ENCODE data around the gene SLC22A9. TPM values are rescaled to one million over a fixed set of nuclear protein-coding genes. Genes with fewer than 3 reads are reported as not detected.
"Not testable (repeated sequence)": the region's sequence is repeated elsewhere in the genome, so short reads cannot be mapped to it uniquely, and the experiment has no call there.

Gene SLC22A9
- total RNA-seq (2014; rRNA removed; shearing (Covaris generic)), result 0.18 and 0.43 TPM in 2 replicates

DNA sequence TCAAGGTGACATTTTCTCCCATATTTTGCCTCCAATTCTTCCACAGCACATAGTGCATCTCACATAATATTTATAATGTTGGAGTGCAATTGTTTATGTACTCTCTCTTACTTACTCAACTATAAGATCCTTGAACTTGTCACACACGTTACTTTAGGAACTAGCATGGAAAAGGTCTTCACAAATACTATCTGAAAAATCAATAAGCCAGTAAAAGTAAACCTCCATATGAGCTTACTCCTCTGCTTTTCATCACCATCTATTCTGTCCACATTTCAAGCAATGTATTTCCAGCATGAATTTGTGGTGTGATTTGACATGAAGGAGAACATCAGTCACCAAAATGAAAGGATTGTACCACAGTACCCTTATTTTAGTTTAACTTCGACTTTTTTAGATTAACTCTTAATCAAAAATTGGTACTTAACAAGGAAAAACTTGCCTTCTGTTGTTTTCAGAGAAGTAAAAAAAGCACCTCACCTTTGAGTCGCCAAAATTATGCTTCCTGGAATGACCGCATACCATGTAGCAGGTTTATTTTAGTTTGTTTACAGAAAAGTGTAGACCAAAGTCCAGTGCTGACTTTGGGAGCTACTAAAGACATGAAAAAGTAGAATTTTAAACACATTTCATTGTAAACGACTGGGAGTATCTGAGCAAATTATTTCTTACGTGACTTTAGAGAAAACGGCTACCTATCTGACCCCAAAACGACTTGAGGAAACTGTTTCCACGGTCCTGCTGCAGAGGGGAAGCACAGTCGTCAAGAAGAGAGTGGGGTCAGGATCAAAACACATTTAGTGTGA is at the start of gene SLC22A9:
Gene SLC22A9 (plus strand): TSS at position 621 of the 806 bp plus-strand sequence. CDS start 272 bp downstream, outside the sequence.
- DNase-seq (ENCODE audit: low spot score), result peak; percentile 45

DNA sequence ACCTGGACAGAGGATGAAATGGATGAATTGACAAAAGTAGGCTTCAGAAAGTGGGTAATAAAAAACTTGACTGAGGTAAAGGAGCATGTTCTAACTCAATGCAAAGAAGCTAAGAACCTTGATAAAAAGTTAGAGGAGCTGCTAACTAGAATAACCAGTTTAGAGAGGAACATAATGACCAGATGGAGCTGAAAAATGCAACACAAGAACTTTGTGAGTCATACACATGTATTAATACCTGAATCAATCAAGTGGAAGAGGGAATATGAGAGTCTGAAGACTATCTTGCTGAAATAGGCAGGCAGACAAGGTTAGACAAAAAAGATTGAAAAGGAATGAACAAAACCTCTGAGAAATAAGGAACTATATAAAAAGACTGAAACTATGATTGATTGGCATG is 47.9 kb upstream of the SLC22A9 start:
- no peak for DNase-seq (ENCODE audit: low spot score)

DNA sequence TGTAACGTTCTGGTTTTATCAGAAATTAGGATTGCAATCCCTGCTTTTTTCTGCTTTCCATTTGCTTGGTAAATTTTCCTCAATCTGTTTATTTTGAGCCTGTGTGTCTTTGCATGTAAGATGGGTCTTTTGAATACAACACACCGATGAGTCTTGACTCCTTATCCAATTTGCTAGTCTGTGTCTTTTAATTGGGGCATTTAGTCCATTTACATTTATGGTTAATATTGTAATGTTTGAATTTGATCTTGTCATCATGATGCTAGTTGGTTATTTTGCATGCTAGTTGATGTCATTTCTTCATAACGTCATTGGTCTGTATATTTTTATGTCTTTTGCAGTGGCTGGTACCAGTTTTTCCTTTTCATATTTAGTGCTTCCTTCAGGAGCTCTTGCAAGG is 34.5 kb upstream of the SLC22A9 start:
- DNase-seq (ENCODE audit: low spot score), result not testable (repeated sequence)

DNA sequence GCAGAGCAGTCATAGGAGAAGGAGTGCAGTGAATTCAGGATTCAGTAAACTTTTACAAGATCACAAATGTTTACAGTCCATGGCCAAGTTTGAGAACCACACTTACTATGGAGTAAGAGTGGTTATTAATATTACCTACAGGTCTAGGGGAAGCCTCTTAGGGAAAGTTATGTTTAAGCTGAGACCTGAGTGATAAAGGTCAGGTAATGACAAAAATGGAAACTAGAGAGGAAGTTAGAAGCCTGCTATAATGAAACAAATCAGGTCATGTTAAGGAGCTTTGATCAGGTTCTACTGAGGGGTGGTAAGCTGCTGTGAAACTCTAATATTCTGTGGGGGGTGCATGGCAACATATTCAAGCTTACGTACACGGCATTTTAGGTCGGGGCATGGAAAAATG is 32.5 kb upstream of the SLC22A9 start:
- DNase-seq (ENCODE audit: low spot score), result no peak

DNA sequence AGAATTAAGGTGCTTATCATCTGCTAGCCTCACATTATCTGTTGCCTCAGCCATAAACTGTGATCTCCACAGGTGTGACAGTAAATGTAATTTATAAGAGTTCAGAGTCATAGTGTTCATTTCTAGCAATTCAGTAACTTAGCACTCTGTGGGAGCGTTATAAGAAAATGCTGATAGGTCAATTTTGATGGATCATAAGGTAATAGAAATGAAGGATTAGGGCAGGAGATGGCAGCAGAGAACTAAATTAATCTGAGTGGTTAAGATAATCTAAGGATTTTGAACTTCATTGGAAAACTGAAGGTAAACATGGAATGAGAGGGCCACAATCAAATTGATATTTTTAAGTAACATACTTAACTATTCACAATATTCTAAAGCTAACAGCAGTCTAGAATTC is 26.5 kb upstream of the SLC22A9 start:
- DNase-seq (ENCODE audit: low spot score), result peak; percentile 63

DNA sequence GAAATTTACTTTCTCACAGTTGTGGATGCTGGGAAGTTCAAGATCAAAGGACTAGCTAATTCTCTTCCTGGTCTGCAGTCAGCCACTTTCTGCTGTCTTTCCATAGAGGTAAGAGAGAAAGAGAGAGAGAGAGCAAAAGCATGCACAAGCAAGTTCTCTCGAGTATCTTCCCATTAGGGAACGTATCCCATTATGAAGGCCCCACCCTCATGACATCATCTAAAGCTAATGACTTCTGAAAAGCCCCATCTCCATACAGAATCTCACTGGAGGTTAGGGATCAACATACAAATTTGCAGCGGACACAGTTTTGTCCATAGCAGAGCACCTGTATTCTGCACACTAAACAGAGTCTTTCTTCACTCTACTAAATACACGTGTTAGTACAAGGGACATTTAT is 17.4 kb upstream of the SLC22A9 start:
- DNase-seq (ENCODE audit: low spot score), result no peak

DNA sequence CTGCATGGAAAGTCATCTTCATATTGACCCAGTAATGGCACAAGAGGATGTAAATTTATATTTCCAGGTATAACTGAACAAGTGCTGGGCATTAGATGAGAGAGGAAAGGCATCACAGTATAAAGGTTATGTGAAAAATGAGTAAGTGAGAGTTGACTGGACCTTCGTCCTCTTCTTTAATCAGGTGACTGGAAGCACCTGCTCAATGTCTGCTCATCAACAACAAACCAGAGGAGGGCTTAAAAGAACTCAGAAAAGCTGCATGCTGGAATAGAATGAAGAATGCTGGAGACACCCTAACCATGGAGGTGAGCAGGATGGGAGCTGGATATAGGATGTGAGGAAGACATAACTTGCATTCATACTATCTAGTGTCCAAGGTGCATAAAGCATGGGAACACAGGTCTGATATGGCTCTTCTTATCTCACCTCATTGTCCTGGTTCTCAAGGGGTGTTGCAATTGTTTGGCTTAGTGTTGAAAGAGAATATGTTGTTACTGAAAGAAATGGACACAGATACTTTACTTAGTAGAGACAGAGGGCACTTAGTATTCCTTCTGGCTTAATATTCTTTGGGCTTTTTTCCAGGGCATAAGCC is 7.3 kb upstream of the SLC22A9 start:
- no peak for DNase-seq (ENCODE audit: low spot score)

DNA sequence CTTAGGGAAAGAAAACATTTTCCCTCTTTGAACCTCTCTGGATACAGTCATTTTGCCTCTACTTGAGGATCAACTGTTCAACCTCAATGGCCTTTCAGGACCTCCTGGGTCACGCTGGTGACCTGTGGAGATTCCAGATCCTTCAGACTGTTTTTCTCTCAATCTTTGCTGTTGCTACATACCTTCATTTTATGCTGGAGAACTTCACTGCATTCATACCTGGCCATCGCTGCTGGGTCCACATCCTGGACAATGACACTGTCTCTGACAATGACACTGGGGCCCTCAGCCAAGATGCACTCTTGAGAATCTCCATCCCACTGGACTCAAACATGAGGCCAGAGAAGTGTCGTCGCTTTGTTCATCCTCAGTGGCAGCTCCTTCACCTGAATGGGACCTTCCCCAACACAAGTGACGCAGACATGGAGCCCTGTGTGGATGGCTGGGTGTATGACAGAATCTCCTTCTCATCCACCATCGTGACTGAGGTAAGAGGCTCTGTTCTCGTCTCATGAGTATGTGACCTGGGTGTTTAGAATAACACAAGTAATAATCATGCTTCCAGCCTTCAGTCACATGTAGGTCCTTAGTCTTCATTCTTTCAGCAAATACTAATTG is 495 bp downstream of the SLC22A9 start:
- no peak for DNase-seq (ENCODE audit: low spot score)

DNA sequence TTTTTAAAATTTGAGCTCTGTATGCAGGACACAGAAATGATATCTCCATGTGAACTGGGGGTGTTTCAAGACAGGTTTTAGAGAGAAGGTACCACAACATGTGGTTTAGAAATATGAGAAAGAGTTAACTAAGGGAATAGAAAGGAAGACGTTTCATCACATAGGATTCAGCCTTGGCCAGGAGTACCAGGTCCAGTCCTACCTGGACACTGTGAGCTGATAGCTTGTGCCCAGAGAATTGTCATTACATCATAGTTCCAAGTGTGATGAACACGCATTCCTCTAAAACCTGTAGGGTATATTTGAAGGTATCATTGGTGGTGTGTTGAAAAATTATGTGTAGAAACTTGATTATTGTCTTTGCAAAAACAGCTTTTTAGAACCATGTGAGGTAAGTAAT is 1.8 kb downstream of the SLC22A9 start:
- DNase-seq (ENCODE audit: low spot score), result no peak

DNA sequence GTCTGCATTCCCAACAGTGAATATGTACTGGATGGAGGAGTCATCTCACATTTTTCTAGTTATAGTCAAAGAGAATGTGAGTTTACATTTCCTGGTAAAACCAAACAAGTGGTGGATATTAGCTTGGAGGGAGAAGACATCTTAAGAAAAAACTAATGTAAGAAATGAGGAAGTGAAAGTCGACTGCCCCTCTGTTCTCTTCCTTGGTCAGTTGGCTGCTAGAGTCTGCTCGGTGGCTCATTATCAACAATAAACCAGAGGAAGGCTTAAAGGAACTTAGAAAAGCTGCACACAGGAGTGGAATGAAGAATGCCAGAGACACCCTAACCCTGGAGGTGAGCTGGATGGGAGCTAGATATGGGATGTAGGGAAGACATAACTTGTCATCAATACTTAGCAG is 5.8 kb downstream of the SLC22A9 start:
- DNase-seq (ENCODE audit: low spot score), result peak; percentile 17

DNA sequence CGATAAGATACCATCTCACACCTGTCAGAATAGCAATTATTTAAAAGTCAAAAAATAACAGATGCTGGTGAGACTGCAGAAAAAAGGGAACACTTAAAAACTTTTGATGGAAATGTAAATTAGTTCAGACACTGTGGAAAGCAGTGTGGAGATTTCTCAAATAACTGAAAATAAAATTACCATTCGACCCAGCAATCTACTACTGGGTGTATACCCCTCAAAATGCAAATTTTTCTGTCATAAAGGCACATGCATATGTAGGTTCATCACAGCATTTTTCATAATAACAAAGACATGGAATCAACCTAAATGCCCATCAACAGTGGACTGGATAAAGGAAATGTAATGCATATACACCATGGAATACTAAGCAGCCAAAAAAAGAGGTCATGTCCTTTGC is 10.5 kb downstream of the SLC22A9 start:
- no peak for DNase-seq (ENCODE audit: low spot score)

DNA sequence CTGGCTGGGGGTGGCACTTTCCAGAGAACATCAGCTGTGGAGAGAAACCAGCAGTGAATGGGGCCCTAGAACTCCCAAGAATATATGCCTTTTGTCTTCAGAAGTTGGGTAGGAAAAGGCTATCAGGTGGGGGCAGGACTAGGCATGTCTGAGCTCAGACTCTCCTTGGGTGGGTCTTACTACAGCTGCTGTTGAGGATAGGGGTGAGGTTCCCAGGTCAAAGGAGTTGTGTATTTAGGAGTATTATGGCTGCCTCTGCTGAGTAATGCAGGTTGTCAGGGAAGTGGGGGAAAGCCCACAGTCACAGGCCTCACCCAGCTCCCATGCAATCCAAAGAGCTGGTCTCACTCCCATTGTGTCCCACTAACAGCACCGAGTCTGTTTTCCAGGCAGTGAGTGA is 26.1 kb downstream of the SLC22A9 start:
- DNase-seq (ENCODE audit: low spot score), result no peak

DNA sequence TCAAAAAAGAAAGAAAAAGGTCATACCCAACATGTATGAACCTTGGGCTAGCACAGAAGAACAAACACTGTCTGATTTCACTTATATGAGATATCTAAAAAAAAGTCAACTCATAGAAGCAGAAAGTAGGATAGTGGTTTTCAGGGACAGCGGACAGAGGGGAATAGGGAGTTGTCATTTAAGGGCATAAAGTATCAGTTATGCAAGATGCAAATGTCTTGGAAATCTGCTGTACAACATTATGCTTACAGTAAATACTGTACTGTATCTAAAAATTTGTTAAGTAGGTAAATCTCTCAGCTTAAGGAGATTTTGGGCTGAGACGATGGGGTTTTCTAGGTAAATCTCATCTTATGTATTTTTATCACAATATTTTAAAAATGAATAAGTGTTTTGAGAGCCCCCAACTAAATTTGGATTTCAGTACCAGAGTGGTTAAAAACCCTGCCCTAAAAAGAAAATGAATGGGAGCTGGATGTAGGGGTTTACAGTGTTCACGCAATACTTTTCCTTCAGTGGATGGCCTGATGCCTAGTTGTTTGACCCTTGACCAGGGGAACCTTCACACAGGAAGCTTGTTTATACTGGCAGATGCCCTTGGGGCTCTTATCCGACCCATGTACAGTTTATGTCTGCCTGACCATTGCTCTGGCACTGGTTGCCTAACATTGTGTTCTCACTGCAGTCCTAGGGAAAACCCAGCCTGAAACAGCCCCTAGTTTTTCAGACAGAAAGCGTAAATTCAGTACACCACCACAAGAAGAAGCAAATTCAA is 34.8 kb downstream of the SLC22A9 start:
- no peak for DNase-seq (ENCODE audit: low spot score)

DNA sequence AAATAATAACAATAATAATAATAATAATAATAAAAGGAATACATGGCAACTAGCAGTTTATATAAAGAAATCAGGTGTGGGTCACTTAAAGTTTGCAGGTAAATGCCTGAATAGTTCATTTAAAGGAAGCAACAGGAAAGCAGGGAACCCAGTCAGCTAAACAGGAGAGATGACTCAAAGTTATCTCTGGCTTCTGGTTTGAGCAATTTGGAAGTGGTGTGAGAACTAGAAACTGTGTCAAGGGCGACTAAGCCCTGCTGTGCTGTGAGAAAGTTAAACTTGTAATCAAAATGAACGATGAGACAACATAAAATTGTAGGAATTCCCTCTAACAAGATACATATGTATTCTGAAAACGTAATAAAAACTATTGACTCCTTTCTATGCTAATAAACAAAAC is 35.5 kb downstream of the SLC22A9 start:
- DNase-seq (ENCODE audit: low spot score), result no peak

DNA sequence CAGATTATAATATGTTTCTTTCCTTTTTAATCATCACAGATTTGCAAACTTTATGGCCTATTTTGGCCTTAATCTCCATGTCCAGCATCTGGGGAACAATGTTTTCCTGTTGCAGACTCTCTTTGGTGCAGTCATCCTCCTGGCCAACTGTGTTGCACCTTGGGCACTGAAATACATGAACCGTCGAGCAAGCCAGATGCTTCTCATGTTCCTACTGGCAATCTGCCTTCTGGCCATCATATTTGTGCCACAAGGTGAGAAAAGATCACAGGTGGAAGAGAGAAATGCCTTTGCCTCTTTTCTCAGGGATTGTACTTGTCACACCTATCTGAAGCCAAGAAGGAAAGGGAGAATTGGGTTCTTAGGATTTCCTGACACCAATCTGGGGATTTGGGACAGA is 36.9 kb downstream of the SLC22A9 start:
- DNase-seq (ENCODE audit: low spot score), result no peak

DNA sequence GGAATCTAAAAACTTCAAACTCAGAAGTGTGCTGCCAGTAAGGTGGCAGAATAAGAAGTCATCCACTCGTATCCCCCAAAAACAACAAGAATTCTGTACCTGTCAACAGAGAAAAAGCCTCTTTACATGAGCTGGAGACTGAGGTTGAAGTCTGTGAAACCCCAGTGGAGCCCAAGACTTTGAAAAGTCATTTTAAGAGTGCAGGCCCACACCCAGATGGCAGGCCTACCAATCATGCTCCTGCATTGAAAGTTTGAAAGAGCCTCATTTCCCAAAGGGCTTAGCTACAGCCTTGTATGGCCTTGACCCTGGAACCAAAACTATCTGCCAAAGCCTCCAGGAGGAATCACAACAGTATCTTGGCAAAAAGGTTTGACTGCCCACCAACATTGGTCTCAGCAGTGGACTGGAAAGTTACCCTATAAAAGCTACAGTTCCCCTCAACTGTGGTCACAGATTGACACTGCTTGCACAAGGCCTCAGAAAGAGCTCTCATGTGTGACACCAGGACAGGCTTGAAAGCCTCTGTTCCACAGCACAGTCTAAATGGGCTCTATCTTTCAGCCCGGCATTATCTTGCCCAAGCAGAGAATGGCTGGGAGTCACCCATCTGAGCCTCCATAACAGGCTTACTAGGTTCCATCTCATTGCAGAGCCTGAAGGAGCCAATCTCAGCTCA is 47.7 kb downstream of the SLC22A9 start:
- DNase-seq (ENCODE audit: low spot score), result no peak

DNA sequence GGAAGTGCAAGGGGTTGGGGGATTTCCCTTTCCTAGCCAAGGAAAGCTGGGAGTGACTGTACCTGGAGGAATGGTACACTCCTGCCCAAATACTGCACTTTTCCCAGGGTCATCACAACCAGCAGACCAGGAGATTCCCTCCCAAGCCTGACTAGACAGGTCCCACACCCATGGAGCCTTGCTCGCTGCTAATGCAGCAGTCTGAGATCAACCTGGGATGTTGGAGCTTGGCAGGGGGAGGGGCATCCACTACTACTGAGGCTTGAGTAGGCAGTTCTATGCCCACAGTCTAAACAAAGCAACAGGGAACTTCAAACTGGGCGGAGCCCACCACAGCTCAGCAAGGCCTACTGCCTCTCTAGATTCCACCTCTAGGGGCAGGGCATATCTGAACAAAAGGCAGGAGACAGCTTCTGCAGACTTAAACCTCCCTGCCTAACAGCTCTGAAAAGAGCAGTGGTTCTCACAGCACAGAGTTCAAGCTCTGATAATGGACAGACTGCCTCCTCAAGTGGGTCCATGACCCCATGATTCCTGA is 58.5 kb downstream of the SLC22A9 start:
- DNase-seq (ENCODE audit: low spot score), result peak; percentile 23

DNA sequence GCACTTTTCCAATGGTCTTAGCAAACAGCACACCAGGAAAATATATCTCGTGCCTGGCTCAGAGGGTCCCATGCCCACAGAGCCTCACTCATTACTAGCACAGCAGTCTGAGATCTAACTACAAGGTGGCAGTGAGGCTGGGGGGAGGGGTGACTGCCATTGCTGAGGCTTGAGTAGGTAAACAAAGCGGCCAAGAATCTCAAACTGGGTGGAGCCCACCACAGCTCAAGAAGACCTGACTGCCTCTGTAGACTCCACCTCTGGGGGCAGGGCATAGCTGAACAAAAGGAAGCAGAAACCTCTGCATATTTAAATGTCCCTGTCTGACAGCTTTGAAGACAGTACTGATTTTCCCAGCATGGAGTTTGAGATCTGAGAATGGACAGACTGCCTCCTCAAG is 61.1 kb downstream of the SLC22A9 start:
- DNase-seq (ENCODE audit: low spot score), result not testable (repeated sequence)

DNA sequence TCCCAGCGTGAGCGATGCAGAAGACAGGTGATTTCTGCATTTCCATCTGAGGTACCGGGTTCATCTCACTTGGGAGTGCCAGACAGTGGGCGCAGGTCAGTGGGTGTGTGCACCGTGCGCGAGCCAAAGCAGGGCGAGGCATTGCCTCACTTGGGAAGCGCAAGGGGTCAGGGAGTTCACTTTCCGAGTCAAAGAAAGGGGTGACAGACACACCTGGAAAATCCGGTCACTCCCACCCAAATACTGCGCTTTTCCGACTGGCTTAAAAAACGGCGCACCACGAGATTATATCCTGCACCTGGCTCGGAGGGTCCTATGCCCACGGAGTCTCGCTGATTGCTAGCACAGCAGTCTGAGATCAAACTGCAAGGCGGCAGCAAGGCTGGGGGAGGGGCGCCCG is 65.8 kb downstream of the SLC22A9 start:
- not testable (repeated sequence) for DNase-seq (ENCODE audit: low spot score)

DNA sequence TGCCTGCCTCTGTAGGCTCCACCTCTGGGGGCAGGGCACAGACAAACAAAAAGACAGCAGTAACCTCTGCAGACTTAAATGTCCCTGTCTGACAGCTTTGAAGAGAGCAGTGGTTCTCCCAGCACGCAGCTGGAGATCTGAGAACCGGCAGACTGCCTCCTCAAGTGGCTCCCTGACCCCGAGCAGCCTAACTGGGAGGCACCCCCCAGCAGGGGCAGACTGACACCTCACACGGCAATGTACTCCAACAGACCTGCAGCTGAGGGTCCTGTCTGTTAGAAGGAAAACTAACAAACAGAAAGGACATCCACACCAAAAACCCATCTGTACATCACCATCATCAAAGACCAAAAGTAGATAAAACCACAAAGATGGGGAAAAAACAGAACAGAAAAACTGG is 66.2 kb downstream of the SLC22A9 start:
- not testable (repeated sequence) for DNase-seq (ENCODE audit: low spot score)

DNA sequence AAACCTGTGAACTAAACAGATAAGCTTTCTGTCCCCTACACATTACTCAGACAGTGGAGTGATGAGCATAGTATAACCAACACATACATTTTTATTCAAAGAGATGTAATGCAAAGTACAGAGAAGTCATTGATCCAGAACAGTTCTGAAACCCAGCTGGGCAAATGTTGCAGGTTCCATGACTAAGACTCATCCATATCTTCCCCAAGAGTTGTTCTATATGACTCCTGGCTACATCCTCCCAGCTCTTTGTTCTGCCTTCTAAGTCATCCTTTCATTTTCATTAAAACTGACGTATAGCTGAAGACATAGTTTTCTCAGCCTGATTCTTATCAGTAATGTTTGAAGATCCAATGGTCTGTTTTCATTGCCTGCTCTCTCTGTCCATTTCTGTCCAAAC is 74.1 kb downstream of the SLC22A9 start:
- DNase-seq (ENCODE audit: low spot score), result no peak
